ENCODE measurements around the gene GLS. TPM values are rescaled to one million over a fixed set of nuclear protein-coding genes. Genes with fewer than 3 reads are reported as not detected.
A peak's percentile ranks its signal among the peaks of the same experiment; 100 is the strongest.

GLS gene
- total RNA-seq, 3 donors from 2014 or later (not counting 1 experiment from before 2014, with no cell fraction given) = 279 to 322 (median 285) TPM

GRCh38 chr2:190986221-190986953, 105.8 kb downstream of the GLS start:
- intact Hi-C loops (cut with micrococcal nuclease) = no loop called here
- no peak for ATAC-seq
- peak in 1 of 2 donors; percentile 42 for DNase-seq
- no peaks in the 10 kb centered on the region for H3K27me3 ChIP-seq (ENCODE audit: control insufficient read depth, insufficient read depth, low read length)
- peaks cover 48% of the 10 kb centered on the region for H3K36me3 Mint-ChIP-seq
- H3K4me1 Mint-ChIP-seq = peaks cover 0 to under 1% of the 10 kb centered on the region in 2 donors
- no peak overlapping the region for H3K4me3 ChIP-seq (ENCODE audit: low read length)
- no peak overlapping the region for H3K4me3 Mint-ChIP-seq
- H3K27ac ChIP-seq (ENCODE audit: low read length) = no peak overlapping the region
- TF ChIP-seq CTCF (IDR thresholded peaks at IDR 0.05) = no peak
- no peaks in the 10 kb centered on the region for H3K9me3 Mint-ChIP-seq
- no peaks in the 10 kb centered on the region for H3K27me3 Mint-ChIP-seq (ENCODE audit: low read depth in 2 of 2)
- peak overlapping the region in 1 of 2 donors; percentile 26 for H3K27ac Mint-ChIP-seq
- no peaks in the 10 kb centered on the region for H3K9me3 ChIP-seq (ENCODE audit: control insufficient read depth, insufficient read depth, low read length)
- peaks cover 98% of the 10 kb centered on the region for H3K36me3 ChIP-seq (ENCODE audit: control insufficient read depth, insufficient read depth, low read length)
- no peaks in the 10 kb centered on the region for H3K4me1 ChIP-seq (ENCODE audit: control insufficient read depth, insufficient read depth, low read length)
- WGBS (ENCODE audit: insufficient coverage) = 54% methylated on average over 12 of the region's 13 CpGs

- ATAC-seq = no peak
- intact Hi-C loops (cut with micrococcal nuclease) = no loop called here
- no peak overlapping the region for H3K27ac ChIP-seq (ENCODE audit: low read length)
- TF ChIP-seq CTCF (IDR thresholded peaks at IDR 0.05) = no peak
- H3K4me3 Mint-ChIP-seq = no peak overlapping the region
- H3K9me3 ChIP-seq (ENCODE audit: control insufficient read depth, insufficient read depth, low read length) = no peaks in the 10 kb centered on the region
- no peaks in the 10 kb centered on the region for H3K4me1 ChIP-seq (ENCODE audit: control insufficient read depth, insufficient read depth, low read length)
- no peak for DNase-seq
- peak overlapping the region in 1 of 2 donors; percentile 23 for H3K27ac Mint-ChIP-seq
- no peaks in the 10 kb centered on the region for H3K27me3 Mint-ChIP-seq (ENCODE audit: low read depth in 2 of 2)
- no peaks in the 10 kb centered on the region for H3K27me3 ChIP-seq (ENCODE audit: control insufficient read depth, insufficient read depth, low read length)
- 96% methylated on average over 1 of the region's 1 CpG for WGBS (ENCODE audit: insufficient coverage)
- no peak overlapping the region for H3K4me3 ChIP-seq (ENCODE audit: low read length)
- peaks cover 40% of the 10 kb centered on the region for H3K36me3 Mint-ChIP-seq
- H3K36me3 ChIP-seq (ENCODE audit: control insufficient read depth, insufficient read depth, low read length) = peaks cover 97% of the 10 kb centered on the region
- H3K4me1 Mint-ChIP-seq = no peaks in the 10 kb centered on the region
- H3K9me3 Mint-ChIP-seq = no peaks in the 10 kb centered on the region
Observed at GRCh38 chr2:190987116-190987515, 106.5 kb downstream of the GLS start.

- intact Hi-C loops (cut with micrococcal nuclease) = no loop called here
- Mint-ChIP-seq H3K27me3 (ENCODE audit: low read depth in 2 of 2) (no peaks in the 10 kb centered on the region), H3K27ac (peak overlapping the region in 1 of 2 donors; percentile 23), H3K36me3 (peaks cover 34% of the 10 kb centered on the region), H3K9me3 (no peaks in the 10 kb centered on the region), H3K4me1 (no peaks in the 10 kb centered on the region), H3K4me3 (no peak overlapping the region)
- H3K36me3 ChIP-seq (ENCODE audit: control insufficient read depth, insufficient read depth, low read length) = peaks cover 95% of the 10 kb centered on the region
- no peaks in the 10 kb centered on the region for H3K9me3 ChIP-seq (ENCODE audit: control insufficient read depth, insufficient read depth, low read length)
- WGBS (ENCODE audit: insufficient coverage) = 99% methylated on average over 5 of the region's 5 CpGs
- TF ChIP-seq CTCF (IDR thresholded peaks at IDR 0.05) = no peak
- H3K27ac ChIP-seq (ENCODE audit: low read length) = no peak overlapping the region
- H3K27me3 ChIP-seq (ENCODE audit: control insufficient read depth, insufficient read depth, low read length) = no peaks in the 10 kb centered on the region
- no peaks in the 10 kb centered on the region for H3K4me1 ChIP-seq (ENCODE audit: control insufficient read depth, insufficient read depth, low read length)
- ATAC-seq (no peak), DNase-seq (no peak)
- no peak overlapping the region for H3K4me3 ChIP-seq (ENCODE audit: low read length)
Observed at GRCh38 chr2:190987938-190988337, 107.3 kb downstream of the GLS start.

- intact Hi-C loops (cut with micrococcal nuclease) = no loop called here
- Mint-ChIP-seq H3K9me3 (no peaks in the 10 kb centered on the region), H3K36me3 (peaks cover 39% of the 10 kb centered on the region), H3K4me1 (no peaks in the 10 kb centered on the region), H3K4me3 (no peak overlapping the region), H3K27me3 (ENCODE audit: low read depth in 2 of 2) (no peaks in the 10 kb centered on the region), H3K27ac (no peak overlapping the region)
- Histone ChIP-seq H3K9me3 (ENCODE audit: control insufficient read depth, insufficient read depth, low read length) (no peaks in the 10 kb centered on the region), H3K4me3 (ENCODE audit: low read length) (no peak overlapping the region), H3K27me3 (ENCODE audit: control insufficient read depth, insufficient read depth, low read length) (no peaks in the 10 kb centered on the region), H3K36me3 (ENCODE audit: control insufficient read depth, insufficient read depth, low read length) (peaks cover 95% of the 10 kb centered on the region), H3K4me1 (ENCODE audit: control insufficient read depth, insufficient read depth, low read length) (no peaks in the 10 kb centered on the region), H3K27ac (ENCODE audit: low read length) (no peak overlapping the region)
- TF ChIP-seq CTCF (IDR thresholded peaks at IDR 0.05) = no peak
- no peak for ATAC-seq
- 96% methylated on average over 3 of the region's 3 CpGs for WGBS (ENCODE audit: insufficient coverage)
- DNase-seq = no peak
Observed at GRCh38 chr2:190988910-190989309, 108.3 kb downstream of the GLS start.
